ENCODE results near the gene PHF2. TPM values are rescaled to one million over a fixed set of nuclear protein-coding genes. Genes with fewer than 3 reads are reported as not detected.

PHF2 gene
- total and polyA plus RNA-seq, 2 of the 4 experiments (the other 2 are of a cell fraction): 5.9 to 9.5 TPM

DNA sequence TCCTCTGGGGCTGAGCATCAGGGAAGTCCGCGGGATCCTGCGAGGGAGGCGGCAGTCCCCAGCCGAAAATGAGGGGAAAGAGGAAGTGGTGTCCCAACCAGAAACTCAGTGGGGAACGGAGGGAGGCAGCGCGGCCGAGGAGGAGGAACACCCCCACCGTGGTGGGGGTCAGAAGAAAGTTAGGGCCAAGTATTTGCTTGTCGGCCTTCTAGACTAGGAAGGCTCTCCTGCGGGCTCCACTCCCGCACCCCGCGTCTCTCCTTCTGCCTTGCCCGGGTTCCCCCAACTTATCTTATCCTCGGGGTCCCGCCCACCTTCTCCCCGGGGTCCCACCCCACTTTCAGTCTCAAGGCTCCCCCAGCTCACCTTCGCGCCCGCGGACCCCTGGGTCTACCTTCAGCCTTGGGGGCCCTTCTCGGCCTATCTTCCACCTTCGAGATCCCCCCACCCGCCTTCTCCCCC lies 557 bp upstream of the PHF2 start:
- no peaks in the 10 kb centered on the region for H3K9me3 ChIP-seq (ENCODE audit: control insufficient read depth, insufficient read depth, low read length)
- H3K27ac ChIP-seq (ENCODE audit: insufficient read depth, low read length): peak overlapping the region; percentile 77
- in situ Hi-C loops (cut with MboI; ENCODE audit: low sequenced_read_pairs): no loop called here
- TF ChIP-seq POLR2A (IDR thresholded peaks at IDR 0.05; ENCODE audit: low read depth, low read length) (0 out of 2 replicates have a peak, but pooled peaks have one; percentile 44), RFX5 (IDR thresholded peaks at IDR 0.05; ENCODE audit: low read depth, low read length) (no peak), NFE2L2 (IDR thresholded peaks at IDR 0.05; ENCODE audit: low read depth, low read length) (no peak), FOS (IDR thresholded peaks at IDR 0.05; ENCODE audit: low read depth, low read length) (no peak), RAD21 (IDR thresholded peaks at IDR 0.05; ENCODE audit: low read length) (no peak), SMC3 (IDR thresholded peaks at IDR 0.05; ENCODE audit: low read depth, low read length) (no peak), BHLHE40 (IDR thresholded peaks at IDR 0.05; ENCODE audit: low read depth, low read length) (no peak)
- no TSS peak for BruUV-seq (replicated peaks)
- no peaks in the 10 kb centered on the region for H3K27me3 ChIP-seq (ENCODE audit: control insufficient read depth, insufficient read depth, low read length)
- H3K9ac ChIP-seq (ENCODE audit: low read depth, low read length): peak overlapping the region; percentile 92
- H4K8ac ChIP-seq (ENCODE audit: low read depth in 2 of 2, low read length in 2 of 2): peak overlapping the region; percentile 79 to 95
- H4K20me1 ChIP-seq (ENCODE audit: insufficient read depth, low read length): peaks cover 31% of the 10 kb centered on the region
- peak overlapping the region; percentile 86 for H3K14ac ChIP-seq (replicated peaks; ENCODE audit: low read depth, low read length)
- H3K4me2 ChIP-seq (ENCODE audit: low read depth, low read length): peak overlapping the region; percentile 82
- no peak overlapping the region for H2AK5ac ChIP-seq (ENCODE audit: low read depth, low read length)
- H3K4me3 ChIP-seq (ENCODE audit: insufficient read depth, low read depth, low read length): peak overlapping the region; percentile 52
- H2AK9ac ChIP-seq (replicated peaks; ENCODE audit: low read depth, low read length, poor library complexity): peak overlapping the region; percentile 90
- peak overlapping the region; percentile 84 for H3K23ac ChIP-seq (ENCODE audit: low read depth, low read length)
- H2BK120ac ChIP-seq (ENCODE audit: low read depth, low read length): 0 out of 2 replicates have a peak overlapping the region, but pooled peaks have one; percentile 14
- DNase-seq (peak; percentile 16), ATAC-seq (ENCODE audit: low read depth) (peak; percentile 32)
- peaks cover 19 to 58% of the 10 kb centered on the region in 2 experiments for H3K79me1 ChIP-seq (ENCODE audit: low read depth in 1 of 2, low read length in 2 of 2)
- H4K91ac ChIP-seq (ENCODE audit: insufficient read depth, low read depth, low read length): peak overlapping the region; percentile 66; the same call in 1 of the 2 replicates
- H3K4ac ChIP-seq (ENCODE audit: low read depth, low read length): peak overlapping the region; percentile 83
- H3K18ac ChIP-seq (ENCODE audit: low read depth, low read length): peak overlapping the region; percentile 10; the same call in 1 of the 2 replicates
- no peak overlapping the region for H2BK20ac ChIP-seq (ENCODE audit: low read depth, low read length)
- H2AFZ ChIP-seq (replicated peaks; ENCODE audit: low read length, poor library complexity): peak overlapping the region; percentile 98
- peak overlapping the region; percentile 74; the same call in 1 of the 2 replicates for H4K5ac ChIP-seq (ENCODE audit: low read depth, low read length)
- peaks cover 23% of the 10 kb centered on the region for H3K4me1 ChIP-seq (ENCODE audit: control insufficient read depth, insufficient read depth, low read length)
- H2BK15ac ChIP-seq (ENCODE audit: low read depth, low read length): no peak overlapping the region
- dilution Hi-C loops (cut with HindIII; ENCODE audit: low sequenced_read_pairs, unreplicated experiment): no loop called here
- ChIA-PET CTCF (no interaction called here), POLR2A (ENCODE audit: unreplicated experiment) (interaction anchor here (0.6 kb wide), 1 partner anchor 10 kb away, joined by 3 read pairs; no protein-coding TSS in a partner anchor)
- intact Hi-C loops (cut with micrococcal nuclease): loop anchor here (5.0 kb wide), 1 partner anchor 91 kb away; no protein-coding TSS in a partner anchor
- H3K56ac ChIP-seq (ENCODE audit: extremely low read depth, insufficient read depth, low read length): peak overlapping the region; percentile 87
- peaks cover 15% of the 10 kb centered on the region for H3K9me1 ChIP-seq (ENCODE audit: insufficient read depth, low read length)
- H3K36me3 ChIP-seq (ENCODE audit: control insufficient read depth, insufficient read depth, low read length): no peaks in the 10 kb centered on the region
- 0% methylated on average over 9 of the region's 26 CpGs; no CpG with 5 or more reads in 1 of the 2 experiments for WGBS, 2 experiments (ENCODE audit: extremely low coverage in 2 of 2, insufficient read length in 1 of 2)
- peak overlapping the region; percentile 63 for H2BK5ac ChIP-seq (ENCODE audit: low read depth, low read length, poor library complexity, severe bottlenecking)
